ENCODE measurements around the gene ESR1. TPM values are rescaled to one million over a fixed set of nuclear protein-coding genes. Genes with fewer than 3 reads are reported as not detected.
"Not testable (repeated sequence)": the region's sequence is repeated elsewhere in the genome, so short reads cannot be mapped to it uniquely, and the experiment has no call there.

ESR1 gene
- total and polyA plus RNA-seq, 2 donors (not counting 3 experiments of a cell fraction or from before 2014, with no cell fraction given): 0.01 TPM; not detected in 1

DNA sequence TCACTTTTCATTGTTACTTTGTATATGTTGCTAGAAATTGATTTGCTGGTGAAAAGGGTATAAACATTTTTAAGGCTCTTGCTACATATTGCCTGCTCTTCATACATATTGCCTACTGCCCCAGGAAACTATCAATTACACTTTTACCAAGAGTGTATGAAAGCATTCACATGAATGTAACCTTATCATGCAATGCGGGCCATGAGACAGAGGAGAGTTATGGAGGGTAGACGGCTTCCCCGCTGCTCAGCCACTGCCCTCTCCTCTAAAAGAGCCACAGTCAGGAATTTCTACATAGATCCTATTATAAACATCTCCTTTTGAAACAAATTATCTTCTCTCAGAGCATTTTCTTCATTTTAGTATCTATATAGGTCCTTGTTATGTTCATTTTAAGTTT, 264.4 kb downstream of the ESR1 start:
- H3K4me3 ChIP-seq (replicated peaks in 1 of 3; ENCODE audit: insufficient read depth in 1 of 3, low read depth in 1 of 3, low read length in 3 of 3): no peak overlapping the region
- H3K9me1 ChIP-seq (replicated peaks; ENCODE audit: control insufficient read depth, extremely low read depth, insufficient read depth, low read length): no peaks in the 10 kb centered on the region
- H3K9ac ChIP-seq (replicated peaks; ENCODE audit: extremely low read depth, insufficient read depth, low read length): no peak overlapping the region
- ChIA-PET CTCF (no interaction called here), POLR2A (no interaction called here)
- dilution Hi-C loops (cut with MboI; ENCODE audit: extremely low pct_ligation_motif_present, low sequenced_read_pairs): no loop called here
- BruUV-seq (replicated peaks): no TSS peak
- no peaks in the 10 kb centered on the region for H3K79me2 ChIP-seq (ENCODE audit: control insufficient read depth, insufficient read depth, low read length)
- H3K9me3 ChIP-seq (replicated peaks; ENCODE audit: control insufficient read depth, insufficient read depth, low read length): peaks cover 2% of the 10 kb centered on the region
- H2AFZ ChIP-seq (ENCODE audit: low read depth, low read length): no peak overlapping the region
- no peak overlapping the region for H3K4me2 ChIP-seq (ENCODE audit: insufficient read depth, low read length)
- peaks cover 0 to 4% of the 10 kb centered on the region in 2 experiments for H3K27me3 ChIP-seq (ENCODE audit: control insufficient read depth in 2 of 2, insufficient read depth in 2 of 2, low read length in 2 of 2)
- no peaks in the 10 kb centered on the region for H4K20me1 ChIP-seq (replicated peaks; ENCODE audit: control insufficient read depth, extremely low read depth, insufficient read depth, low read length)
- no peak for FAIRE-seq
- no peaks in the 10 kb centered on the region for H3K36me3 ChIP-seq (ENCODE audit: control insufficient read depth in 2 of 2, extremely low read depth in 1 of 2, insufficient read depth in 2 of 2, low read length in 2 of 2)
- no peaks in the 10 kb centered on the region for H3K4me1 ChIP-seq (ENCODE audit: control insufficient read depth, extremely low read depth, insufficient read depth, low read length)
- DNase-seq (ENCODE audit: low read depth, low spot score): no peak
- no peak overlapping the region for H3K27ac ChIP-seq (ENCODE audit: insufficient read depth, low read depth, low read length)
- TF ChIP-seq EZH2 (IDR thresholded peaks at IDR 0.05; ENCODE audit: borderline replicate concordance, low read depth, low read length, severe bottlenecking) (no peak), POLR2A (IDR thresholded peaks at IDR 0.05; ENCODE audit: low read depth, low read length) (no peak)
- intact Hi-C loops (cut with micrococcal nuclease): no loop called here

- FAIRE-seq; H3K4me1 ChIP-seq (ENCODE audit: control insufficient read depth, extremely low read depth, insufficient read depth, low read length); intact Hi-C loops (cut with micrococcal nuclease); H3K9ac ChIP-seq (replicated peaks; ENCODE audit: extremely low read depth, insufficient read depth, low read length); H4K20me1 ChIP-seq (replicated peaks; ENCODE audit: control insufficient read depth, extremely low read depth, insufficient read depth, low read length); H3K4me2 ChIP-seq (ENCODE audit: insufficient read depth, low read length); H3K79me2 ChIP-seq (ENCODE audit: control insufficient read depth, insufficient read depth, low read length); BruUV-seq (replicated peaks); dilution Hi-C loops (cut with MboI; ENCODE audit: extremely low pct_ligation_motif_present, low sequenced_read_pairs); H3K9me1 ChIP-seq (replicated peaks; ENCODE audit: control insufficient read depth, extremely low read depth, insufficient read depth, low read length); POLR2A ChIA-PET; H2AFZ ChIP-seq (ENCODE audit: low read depth, low read length); H3K27ac ChIP-seq (ENCODE audit: insufficient read depth, low read depth, low read length); H3K4me3 ChIP-seq (replicated peaks in 1 of 3; ENCODE audit: insufficient read depth in 1 of 3, low read depth in 1 of 3, low read length in 3 of 3); H3K9me3 ChIP-seq (replicated peaks; ENCODE audit: control insufficient read depth, insufficient read depth, low read length); H3K36me3 ChIP-seq (ENCODE audit: control insufficient read depth in 2 of 2, extremely low read depth in 1 of 2, insufficient read depth in 2 of 2, low read length in 2 of 2); H3K27me3 ChIP-seq (ENCODE audit: control insufficient read depth in 2 of 2, insufficient read depth in 2 of 2, low read length in 2 of 2); CTCF ChIA-PET; DNase-seq (ENCODE audit: low read depth, low spot score): not testable (repeated sequence)
These were observed 268.8 kb downstream of the ESR1 start for GRCh38 chr6:152076242-152076641.
